Caco-2 (cell line): Measurements from ENCODE around the gene ZNF79. TPM values are rescaled to one million over a fixed set of nuclear protein-coding genes. Genes with fewer than 3 reads are reported as not detected.

ENCODE experiments used
- BruUV-seq: library from RNA; stranded (reverse); fragments of 400-500 nt; replicated peaks from 2 replicates; lab custom pipeline; 2021; lab: Mats Ljungman, UMichigan
- CTCF ChIA-PET: fragments of 300-600 bp; sonication (Branson Sonifier 250); formaldehyde crosslinking; loops from one replicate; lab custom pipeline; 2022; ENCODE audit warnings: antibody characterized with exemption; lab: Charles Lee
- POLR2A ChIA-PET: fragments of 300-600 bp; sonication (Branson Sonifier 250); formaldehyde crosslinking; loops from one replicate; lab custom pipeline; 2022; ENCODE audit warnings: antibody characterized with exemption; lab: Charles Lee
- DNase-seq, 2 experiments: peaks; one replicate each; pipeline versions ENCODE4 v3.0.0 to v3.0.0-alpha.2; 2020 to 2022
- H3K27me3 ChIP-seq: replicated peaks from 2 replicates; pipeline ENCODE4 v1.6.0; 2011; ENCODE audit warnings: low read length; ENCODE audit not compliant: control insufficient read depth, insufficient read depth
- H3K36me3 ChIP-seq: 2 replicates; pipeline ENCODE4 v1.5.1; 2011; ENCODE audit warnings: low read length; ENCODE audit not compliant: control insufficient read depth, insufficient read depth
- H3K4me1 ChIP-seq: fragments of 250-450 bp; sonication (Bioruptor Pico); 2 replicates; pipeline ENCODE4 v1.5.1; 2020; ENCODE audit warnings: mild to moderate bottlenecking
- H3K4me3 ChIP-seq: 2 replicates; pipeline ENCODE4 v1.5.1; 2011; ENCODE audit warnings: low read depth, mild to moderate bottlenecking, control low read depth, low read length
- H3K9me3 ChIP-seq: fragments of 250-450 bp; sonication (Bioruptor Pico); 2 replicates; pipeline ENCODE4 v1.5.1; 2020; ENCODE audit warnings: mild to moderate bottlenecking, moderate library complexity
- H3K27ac Mint-ChIP-seq: one replicate; pipeline ENCODE4 v1.8.0; 2022; ENCODE audit warnings: mixed read lengths; ENCODE audit not compliant: unreplicated experiment
- H3K27me3 Mint-ChIP-seq: one replicate; pipeline ENCODE4 v1.8.0; 2022; ENCODE audit warnings: mixed read lengths; ENCODE audit not compliant: insufficient read depth, unreplicated experiment
- H3K36me3 Mint-ChIP-seq: one replicate; pipeline ENCODE4 v1.8.0; 2022; ENCODE audit warnings: mild to moderate bottlenecking, mixed read lengths; ENCODE audit not compliant: insufficient read depth, unreplicated experiment
- H3K4me1 Mint-ChIP-seq: one replicate; pipeline ENCODE4 v1.8.0; 2022; ENCODE audit warnings: low read depth, mixed read lengths; ENCODE audit not compliant: unreplicated experiment
- H3K4me3 Mint-ChIP-seq: one replicate; pipeline ENCODE4 v1.8.0; 2022; ENCODE audit warnings: mild to moderate bottlenecking, moderate library complexity, mixed read lengths; ENCODE audit not compliant: unreplicated experiment
- H3K9me3 Mint-ChIP-seq: one replicate; pipeline ENCODE4 v1.8.0; 2022; ENCODE audit warnings: mixed read lengths; ENCODE audit not compliant: unreplicated experiment
- CTCF ChIP-seq, 2 experiments: fragments of 200-600 bp in 1 of 2; IDR thresholded peaks; 1 replicate in 1 of 2; 2 replicates in 1 of 2; pipeline versions ENCODE4 v1.5.1 to v1.8.0; 2011 to 2022; ENCODE audit warnings: antibody characterized with exemption in 1 of 2, control low read depth in 1 of 2, inconsistent platforms in 1 of 2, low read depth in 1 of 2, low read length in 1 of 2, mild to moderate bottlenecking in 1 of 2, moderate library complexity in 1 of 2; ENCODE audit not compliant: insufficient read depth in 1 of 2, severe bottlenecking in 1 of 2, unreplicated experiment in 1 of 2
- intact Hi-C: fragments of 100-400 bp; cut with micrococcal nuclease; formaldehyde crosslinking; loops from one replicate; pipeline ENCODE4 v1.10.0; 2022; ENCODE audit not compliant: unreplicated experiment
- total RNA-seq: library from RNA; stranded (reverse); gene quantifications from 2 replicates; pipeline ENCODE4 v1.2.3, GENCODE V29; 2022

Gene ZNF79
- total RNA-seq, 1 experiment from 2014 or later: 9.2 TPM

DNA sequence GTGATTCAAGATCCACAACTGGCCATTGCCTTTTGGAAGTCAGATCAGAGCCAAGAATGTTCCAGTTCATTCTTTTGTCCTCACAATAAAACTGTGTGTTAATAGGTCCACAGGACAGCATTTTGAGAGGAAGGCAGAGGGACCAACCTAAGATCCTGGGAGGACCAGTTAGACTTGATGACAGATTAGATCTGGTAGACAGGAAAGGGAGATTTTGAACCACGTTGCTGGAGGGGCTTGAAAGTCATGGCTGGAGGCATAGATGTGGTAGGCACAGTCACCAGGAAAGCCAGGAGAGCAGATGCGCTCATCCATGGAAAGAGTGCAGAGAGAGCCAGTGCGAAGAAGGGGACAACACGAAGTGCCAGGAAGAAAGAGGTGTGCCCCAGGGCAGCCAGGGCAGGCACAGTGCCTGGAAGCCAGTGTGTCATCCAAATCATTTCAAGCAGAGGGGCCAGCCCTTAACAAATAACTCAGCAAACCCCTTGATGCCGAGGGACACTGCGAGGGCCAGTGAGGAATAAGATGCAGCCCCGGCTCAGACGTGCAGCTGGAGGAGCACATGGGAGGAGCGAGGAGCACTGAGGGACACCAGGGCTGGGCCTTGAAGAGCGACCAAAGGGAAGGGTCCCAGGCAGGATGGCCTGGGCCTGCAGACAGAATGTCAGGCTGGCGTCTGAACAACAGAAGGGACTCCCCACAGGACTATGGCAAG is 40.0 kb upstream of the ZNF79 start:
- peaks cover 14% of the 10 kb centered on the region for H3K36me3 Mint-ChIP-seq
- TF ChIP-seq CTCF (IDR thresholded peaks at IDR 0.05; ENCODE audit: insufficient read depth in 1 of 2, low read depth in 1 of 2, low read length in 1 of 2, severe bottlenecking in 1 of 2, unreplicated experiment in 1 of 2): no peak
- ChIA-PET POLR2A (no interaction called here), CTCF (no interaction called here)
- H3K36me3 ChIP-seq: no peaks in the 10 kb centered on the region
- H3K4me3 ChIP-seq: no peak overlapping the region
- peak overlapping the region; percentile 68 for H3K27ac Mint-ChIP-seq
- no peaks in the 10 kb centered on the region for H3K9me3 Mint-ChIP-seq
- peaks cover 31% of the 10 kb centered on the region for H3K4me1 ChIP-seq
- peak in 1 of 2 experiments; percentile 22 for DNase-seq
- no peak overlapping the region for H3K4me3 Mint-ChIP-seq
- BruUV-seq: no TSS peak
- intact Hi-C loops: no loop called here
- no peaks in the 10 kb centered on the region for H3K27me3 Mint-ChIP-seq
- 0 out of 2 replicates have a peak, but pooled peaks cover 3% of the 10 kb centered on the region for H3K9me3 ChIP-seq
- H3K4me1 Mint-ChIP-seq: peaks cover 40% of the 10 kb centered on the region
- H3K27me3 ChIP-seq: no peaks in the 10 kb centered on the region

- no peak overlapping the region for H3K4me3 ChIP-seq
- POLR2A ChIA-PET: no interaction called here
- CTCF ChIA-PET: no interaction called here
- H3K27me3 ChIP-seq: no peaks in the 10 kb centered on the region
- TF ChIP-seq CTCF (IDR thresholded peaks at IDR 0.05; ENCODE audit: insufficient read depth in 1 of 2, low read depth in 1 of 2, low read length in 1 of 2, severe bottlenecking in 1 of 2, unreplicated experiment in 1 of 2): no peak
- intact Hi-C loops: no loop called here
- H3K36me3 ChIP-seq: no peaks in the 10 kb centered on the region
- Mint-ChIP-seq H3K4me1 (peaks cover 42% of the 10 kb centered on the region), H3K27me3 (no peaks in the 10 kb centered on the region), H3K36me3 (peaks cover 14% of the 10 kb centered on the region), H3K27ac (peak overlapping the region; percentile 68), H3K9me3 (no peaks in the 10 kb centered on the region), H3K4me3 (no peak overlapping the region)
- H3K4me1 ChIP-seq: peaks cover 38% of the 10 kb centered on the region
- BruUV-seq: no TSS peak
- H3K9me3 ChIP-seq: no peaks in the 10 kb centered on the region
- peak in 1 of 2 experiments; percentile 33 for DNase-seq
Observed at GRCh38 chr9:127384901-127385300, 39.3 kb upstream of the ZNF79 start.

- Mint-ChIP-seq H3K27me3 (no peaks in the 10 kb centered on the region), H3K9me3 (no peaks in the 10 kb centered on the region)
Observed at GRCh38 chr9:127386249-127386648, 37.9 kb upstream of the ZNF79 start.

More at GRCh38 chr9:127386249-127386648, 37.9 kb upstream of the ZNF79 start:
- Mint-ChIP-seq H3K36me3 (peaks cover 23% of the 10 kb centered on the region), H3K27ac (peak overlapping the region; percentile 51), H3K4me1 (peaks cover 53% of the 10 kb centered on the region), H3K4me3 (no peak overlapping the region)
- POLR2A ChIA-PET: no interaction called here
- intact Hi-C loops: no loop called here
- H3K4me3 ChIP-seq: no peak overlapping the region
- no peaks in the 10 kb centered on the region for H3K36me3 ChIP-seq
- no peak for TF ChIP-seq CTCF (IDR thresholded peaks at IDR 0.05; ENCODE audit: insufficient read depth in 1 of 2, low read depth in 1 of 2, low read length in 1 of 2, severe bottlenecking in 1 of 2, unreplicated experiment in 1 of 2)
- peaks cover 50% of the 10 kb centered on the region for H3K4me1 ChIP-seq
- H3K27me3 ChIP-seq: no peaks in the 10 kb centered on the region
- no TSS peak for BruUV-seq
- CTCF ChIA-PET: no interaction called here
- peak in 1 of 2 experiments; percentile 14 for DNase-seq
- H3K9me3 ChIP-seq: no peaks in the 10 kb centered on the region
